Smooth muscle cell of the umbilical artery (primary cell): ENCODE measurements around the gene TRPV2. TPM values are rescaled to one million over a fixed set of nuclear protein-coding genes. Genes with fewer than 3 reads are reported as not detected.

ENCODE experiments used
- total RNA-seq: library from RNA; depleted of rRNA; stranded (reverse); fragments of >200 nt; gene quantifications from 2 replicates; pipeline ENCODE4 v1.2.3, GENCODE V29; 2014

Gene TRPV2
- 49.9 and 70.0 TPM in 2 replicates for total RNA-seq

GRCh38 chr17:16415031-16415924, at the start of gene TRPV2:
TSS of gene TRPV2 (plus strand) at chr17:16415571. CDS start at chr17:16417669, 2,098 bp downstream.

GRCh38 chr17:16380640-16381495, 34.5 kb upstream of the TRPV2 start, which contains the start of gene UBB:
TSS of gene UBB (plus strand) at chr17:16381091. CDS start at chr17:16381908, 817 bp downstream.

Other genes with a start within 250 kb of the TRPV2 start
- gene NCOR1, start 200.0 kb upstream of the TRPV2 start, total RNA-seq: 58.8 and 110 TPM in 2 replicates
- gene PIGL, start 198.4 kb upstream of the TRPV2 start, total RNA-seq: 17.5 and 21.4 TPM in 2 replicates
- gene CENPV, start 62.1 kb upstream of the TRPV2 start, total RNA-seq: 28.8 and 29.8 TPM in 2 replicates
- 1,401 and 2,051 TPM in 2 replicates for gene UBB, start 34.5 kb upstream of the TRPV2 start, total RNA-seq
- 0.83 and 1.2 TPM in 2 replicates for gene LRRC75A, start 76.6 kb downstream of the TRPV2 start, total RNA-seq
- 5.3 and 5.6 TPM in 2 replicates for gene ZNF287, start 153.6 kb downstream of the TRPV2 start, total RNA-seq
- gene ZNF624, start 238.3 kb downstream of the TRPV2 start, total RNA-seq: 4.4 and 4.8 TPM in 2 replicates